Natural killer cell (primary cell): ENCODE results near the gene SEC14L1. TPM values are rescaled to one million over a fixed set of nuclear protein-coding genes. Genes with fewer than 3 reads are reported as not detected.

Experiments
- ATAC-seq, 3 donors: fragments of 150-1000 bp in 2 of 3; fragments of 200-7000 bp in 1 of 3; cut with Tn5 transposase; 1 replicate in 1 of 3; 2 replicates in 2 of 3; pipeline ENCODE4 v1.10.0; 2021; ENCODE audit warnings: mild to moderate bottlenecking in 2 of 3, moderate library complexity in 2 of 3
- DNase-seq, 2 donors: peaks; one replicate each; pipeline versions ENCODE4 v3.0.0 to v3.0.0-alpha.2; 2013 to 2021; ENCODE audit warnings: mixed read lengths in 1 of 2
- H3K27ac ChIP-seq: one replicate; pipeline ENCODE4 v1.5.1; 2013; ENCODE audit warnings: mild to moderate bottlenecking, low read length
- H3K27me3 ChIP-seq: one replicate; pipeline ENCODE4 v1.6.1; 2013; ENCODE audit warnings: low read length; ENCODE audit not compliant: control insufficient read depth, insufficient read depth
- H3K36me3 ChIP-seq: one replicate; pipeline ENCODE4 v1.6.1; 2013; ENCODE audit warnings: low read length; ENCODE audit not compliant: control insufficient read depth, insufficient read depth
- H3K4me1 ChIP-seq: one replicate; pipeline ENCODE4 v1.6.1; 2013; ENCODE audit warnings: low read length; ENCODE audit not compliant: control insufficient read depth, insufficient read depth
- H3K4me3 ChIP-seq: one replicate; pipeline ENCODE4 v1.5.1; 2013; ENCODE audit warnings: low read length
- H3K9me3 ChIP-seq: one replicate; pipeline ENCODE4 v1.6.1; 2013; ENCODE audit warnings: low read length; ENCODE audit not compliant: control insufficient read depth, insufficient read depth
- H3K27ac Mint-ChIP-seq, 2 donors: one replicate each; pipeline ENCODE4 v1.8.0; 2022; ENCODE audit warnings: mild to moderate bottlenecking in 2 of 2, mixed read lengths in 2 of 2, moderate library complexity in 1 of 2
- H3K27me3 Mint-ChIP-seq, 2 donors: one replicate each; pipeline ENCODE4 v1.8.0; 2022; ENCODE audit warnings: low read depth in 2 of 2, mixed read lengths in 2 of 2
- H3K36me3 Mint-ChIP-seq: one replicate; pipeline ENCODE4 v1.8.0; 2022; ENCODE audit warnings: mixed read lengths
- H3K4me1 Mint-ChIP-seq, 2 donors: one replicate each; pipeline ENCODE4 v1.8.0; 2022; ENCODE audit warnings: mixed read lengths in 2 of 2
- H3K4me3 Mint-ChIP-seq: one replicate; pipeline ENCODE4 v1.8.0; 2022; ENCODE audit warnings: mild to moderate bottlenecking, moderate library complexity, mixed read lengths
- H3K9me3 Mint-ChIP-seq, 2 donors: one replicate each; pipeline ENCODE4 v1.8.0; 2022; ENCODE audit warnings: mixed read lengths in 2 of 2
- WGBS: methylation state at CpG from one replicate; pipeline ENCODE4 v1.1.7; 2013; ENCODE audit warnings: missing lambda C conversion rate; ENCODE audit not compliant: insufficient coverage; 5-methylcytosine and 5-hydroxymethylcytosine counted together
- intact Hi-C: fragments of 100-400 bp; cut with micrococcal nuclease; formaldehyde crosslinking; loops from one replicate; pipeline ENCODE4 v1.14.2; 2022
- total RNA-seq, 4 donors: library from RNA; stranded (reverse); fragments of 120-200 nt in 1 of 4; gene quantifications; one replicate each; pipeline versions ENCODE4 v1.2.3 to v1.2.4, GENCODE V29; 2013 to 2022
- TF ChIP-seq, protein P1 (sequence below): fragments of 200-600 bp; IDR thresholded peaks from one replicate; pipeline ENCODE4 v1.8.0; 2022; ENCODE audit warnings: antibody characterized with exemption

Gene SEC14L1
- total RNA-seq, 3 donors from 2014 or later (not counting 1 experiment from before 2014, with no cell fraction given): 129 to 160 (median 129) TPM

- Histone ChIP-seq H3K9me3 (no peaks in the 10 kb centered on the region), H3K27me3 (no peaks in the 10 kb centered on the region), H3K4me1 (peaks cover 27% of the 10 kb centered on the region), H3K36me3 (peaks cover 33% of the 10 kb centered on the region), H3K27ac (no peak overlapping the region), H3K4me3 (no peak overlapping the region)
- peaks cover 18% of the 10 kb centered on the region for H3K36me3 Mint-ChIP-seq
- TF ChIP-seq, protein P1, sequence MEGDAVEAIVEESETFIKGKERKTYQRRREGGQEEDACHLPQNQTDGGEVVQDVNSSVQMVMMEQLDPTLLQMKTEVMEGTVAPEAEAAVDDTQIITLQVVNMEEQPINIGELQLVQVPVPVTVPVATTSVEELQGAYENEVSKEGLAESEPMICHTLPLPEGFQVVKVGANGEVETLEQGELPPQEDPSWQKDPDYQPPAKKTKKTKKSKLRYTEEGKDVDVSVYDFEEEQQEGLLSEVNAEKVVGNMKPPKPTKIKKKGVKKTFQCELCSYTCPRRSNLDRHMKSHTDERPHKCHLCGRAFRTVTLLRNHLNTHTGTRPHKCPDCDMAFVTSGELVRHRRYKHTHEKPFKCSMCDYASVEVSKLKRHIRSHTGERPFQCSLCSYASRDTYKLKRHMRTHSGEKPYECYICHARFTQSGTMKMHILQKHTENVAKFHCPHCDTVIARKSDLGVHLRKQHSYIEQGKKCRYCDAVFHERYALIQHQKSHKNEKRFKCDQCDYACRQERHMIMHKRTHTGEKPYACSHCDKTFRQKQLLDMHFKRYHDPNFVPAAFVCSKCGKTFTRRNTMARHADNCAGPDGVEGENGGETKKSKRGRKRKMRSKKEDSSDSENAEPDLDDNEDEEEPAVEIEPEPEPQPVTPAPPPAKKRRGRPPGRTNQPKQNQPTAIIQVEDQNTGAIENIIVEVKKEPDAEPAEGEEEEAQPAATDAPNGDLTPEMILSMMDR: no peak
- WGBS: 6% methylated on average over 2 of the region's 2 CpGs
- peak overlapping the region; percentile 55 to 67 for H3K27ac Mint-ChIP-seq
- H3K27me3 Mint-ChIP-seq: no peaks in the 10 kb centered on the region
- peaks cover 21 to 37% of the 10 kb centered on the region in 2 donors for H3K4me1 Mint-ChIP-seq
- ATAC-seq (peak; percentile 58 to 69 (median 59)), DNase-seq (peak in 1 of 2 donors; percentile 64)
- no peak overlapping the region for H3K4me3 Mint-ChIP-seq
- H3K9me3 Mint-ChIP-seq: no peaks in the 10 kb centered on the region
- intact Hi-C loops: no loop called here
Measured at GRCh38 chr17:77189148-77189547, 48.4 kb downstream of the SEC14L1 start.

GRCh38 chr17:77190576-77190975, 49.8 kb downstream of the SEC14L1 start:
- Histone ChIP-seq H3K4me1 (peaks cover 27% of the 10 kb centered on the region), H3K27me3 (no peaks in the 10 kb centered on the region), H3K36me3 (peaks cover 40% of the 10 kb centered on the region), H3K9me3 (no peaks in the 10 kb centered on the region), H3K27ac (no peak overlapping the region), H3K4me3 (no peak overlapping the region)
- DNase-seq: no peak
- Mint-ChIP-seq H3K27me3 (no peaks in the 10 kb centered on the region), H3K4me1 (peaks cover 21 to 37% of the 10 kb centered on the region in 2 donors), H3K27ac (peak overlapping the region; percentile 12 to 59), H3K4me3 (no peak overlapping the region), H3K9me3 (no peaks in the 10 kb centered on the region), H3K36me3 (peaks cover 18% of the 10 kb centered on the region)
- intact Hi-C loops: no loop called here
- ATAC-seq: no peak
- 78% methylated on average over 11 of the region's 11 CpGs for WGBS
- TF ChIP-seq, protein P1: no peak

DNA sequence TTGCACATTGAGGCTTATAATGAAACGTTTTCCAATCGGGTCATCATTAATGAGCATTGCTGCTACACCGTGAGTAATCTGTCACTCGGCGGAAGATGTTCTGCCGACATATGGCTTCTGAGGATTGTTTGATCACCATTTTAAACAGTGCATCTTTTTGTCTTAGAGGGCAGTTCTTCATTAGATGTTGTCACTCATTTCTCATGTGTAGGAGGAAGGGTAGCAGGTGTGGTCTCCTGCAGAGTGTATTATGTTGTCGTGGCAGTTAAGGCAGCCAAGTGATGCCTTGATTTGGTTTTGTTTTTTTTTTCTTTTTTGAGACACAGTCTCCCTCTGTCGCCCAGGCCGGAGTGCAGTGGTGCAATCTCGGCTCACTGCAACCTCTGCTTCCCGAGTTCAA, 50.5 kb downstream of the SEC14L1 start:
- intact Hi-C loops: no loop called here
- Histone ChIP-seq H3K27me3 (no peaks in the 10 kb centered on the region), H3K4me1 (peaks cover 22% of the 10 kb centered on the region), H3K4me3 (no peak overlapping the region), H3K9me3 (no peaks in the 10 kb centered on the region), H3K36me3 (peaks cover 47% of the 10 kb centered on the region), H3K27ac (no peak overlapping the region)
- Mint-ChIP-seq H3K27me3 (no peaks in the 10 kb centered on the region), H3K4me1 (peaks cover 21 to 37% of the 10 kb centered on the region in 2 donors), H3K27ac (peak overlapping the region in 1 of 2 donors; percentile 59), H3K9me3 (no peaks in the 10 kb centered on the region), H3K4me3 (no peak overlapping the region), H3K36me3 (peaks cover 18% of the 10 kb centered on the region)
- DNase-seq: no peak
- TF ChIP-seq, protein P1: no peak
- WGBS: 87% methylated on average over 11 of the region's 11 CpGs
- ATAC-seq: no peak

GRCh38 chr17:77193653-77194052, 52.9 kb downstream of the SEC14L1 start:
- no peaks in the 10 kb centered on the region for H3K9me3 Mint-ChIP-seq
- H3K4me1 ChIP-seq: peaks cover 6% of the 10 kb centered on the region
- intact Hi-C loops: no loop called here
- DNase-seq (no peak), ATAC-seq (no peak)
- no peaks in the 10 kb centered on the region for H3K27me3 Mint-ChIP-seq
- H3K4me1 Mint-ChIP-seq: peaks cover 16 to 23% of the 10 kb centered on the region in 2 donors
- H3K27ac Mint-ChIP-seq: peak overlapping the region in 1 of 2 donors; percentile 46
- H3K36me3 ChIP-seq: peaks cover 66% of the 10 kb centered on the region
- 75% methylated on average over 2 of the region's 3 CpGs for WGBS
- TF ChIP-seq, protein P1: no peak
- no peaks in the 10 kb centered on the region for H3K9me3 ChIP-seq
- no peaks in the 10 kb centered on the region for H3K27me3 ChIP-seq
- H3K27ac ChIP-seq: no peak overlapping the region
- no peak overlapping the region for H3K4me3 Mint-ChIP-seq
- H3K4me3 ChIP-seq: no peak overlapping the region
- H3K36me3 Mint-ChIP-seq: peaks cover 18% of the 10 kb centered on the region
